Stomach (tissue), 9 donors: ENCODE results near the gene R3HDML. TPM values are rescaled to one million over a fixed set of nuclear protein-coding genes. Genes with fewer than 3 reads are reported as not detected.

Experiments
- DNase-seq, 2 donors: peaks; one replicate each; pipeline versions ENCODE4 v3.0.0 to v3.0.0-alpha.2; 2013 to 2019
- H3K27ac ChIP-seq, 5 donors: fragments of 200-600 bp in 4 of 5; sonication (generic) in 4 of 5; one replicate each; pipeline ENCODE4 v1.5.1; 2013 to 2019; ENCODE audit warnings: mild to moderate bottlenecking in 1 of 5, moderate library complexity in 1 of 5
- H3K27me3 ChIP-seq, 3 donors: fragments of 200-600 bp; sonication (generic); one replicate each; pipeline ENCODE4 v1.5.1; 2017 to 2019; ENCODE audit warnings: mixed run types in 1 of 3
- H3K36me3 ChIP-seq, 4 donors: fragments of 200-600 bp; sonication (generic); 1 replicate in 3 of 4; 2 replicates in 1 of 4; pipeline ENCODE4 v1.5.1; 2016 to 2019
- H3K4me1 ChIP-seq, 4 donors: fragments of 200-600 bp; sonication (generic); one replicate each; pipeline ENCODE4 v1.5.1; 2016 to 2019
- H3K4me3 ChIP-seq, 4 donors: fragments of 200-600 bp; sonication (generic) in 3 of 4; one replicate each; pipeline ENCODE4 v1.5.1; 2016 to 2019; ENCODE audit warnings: mild to moderate bottlenecking in 1 of 4
- H3K9me3 ChIP-seq, 4 donors: fragments of 200-600 bp; sonication (generic); one replicate each; pipeline ENCODE4 v1.5.1; 2016 to 2019
- CTCF ChIP-seq, 7 experiments: fragments of 450-650 bp in 4 of 7; fragments of 200-600 bp in 3 of 7; sonication (generic) in 3 of 7; IDR thresholded peaks; one replicate each; pipeline ENCODE4 v1.5.1; 2016 to 2019; ENCODE audit warnings: antibody characterized with exemption in 7 of 7, control low read depth in 2 of 7, mild to moderate bottlenecking in 1 of 7
- EP300 ChIP-seq: sonication (generic); formaldehyde crosslinking; IDR thresholded peaks from one replicate; pipeline ENCODE4 v1.6.1; 2017; ENCODE audit warnings: antibody characterized with exemption
- POLR2A ChIP-seq, 4 donors: fragments of 450-650 bp; IDR thresholded peaks; one replicate each; pipeline ENCODE4 v1.6.1; 2016; ENCODE audit warnings: antibody characterized with exemption in 4 of 4, control low read depth in 2 of 4, mild to moderate bottlenecking in 1 of 4, moderate library complexity in 1 of 4
- POLR2AphosphoS5 ChIP-seq, 3 donors: sonication (generic); formaldehyde crosslinking; IDR thresholded peaks; one replicate each; pipeline ENCODE4 v1.6.1; 2016; ENCODE audit warnings: antibody characterized with exemption in 3 of 3
- WGBS, 5 donors: extraction: QIAGEN DNeasy Blood & Tissue Kit in 3 of 5; methylation state at CpG; one replicate each; pipeline versions ENCODE4 v1.1.5 to v1.1.7; 2013 to 2018; 5-methylcytosine and 5-hydroxymethylcytosine counted together
- intact Hi-C: fragments of 100-400 bp; cut with DNase I; formaldehyde crosslinking; loops from one replicate; pipeline ENCODE4 v1.15.1; 2023; ENCODE audit warnings: low total_unique reads
- polyA plus RNA-seq, 3 donors: library from polyadenylated mRNA; stranded (reverse); fragments of 200-250 nt; gene quantifications; one replicate each; pipeline ENCODE4 v1.2.3, GENCODE V29; 2013
- total RNA-seq, 5 donors: library from RNA; depleted of rRNA; stranded (reverse); fragments of >200 nt; gene quantifications; one replicate each; pipeline versions ENCODE4 v1.1.0 to v1.2.3, GENCODE V29; 2014 to 2016
- donor health status: healthy with polysubstance abuse.
- donor health status: Bipolar disorder and iron deficiency.
- donor health status: healthy.

Gene R3HDML
- total and polyA plus RNA-seq, 8 donors = not detected

GRCh38 chr20:44367746-44368145, 30.9 kb downstream of the R3HDML start:
- no peak for TF ChIP-seq POLR2AphosphoS5 (IDR thresholded peaks at IDR 0.05)
- no peak for TF ChIP-seq CTCF (IDR thresholded peaks at IDR 0.05)
- TF ChIP-seq EP300 = no peak
- no peak for TF ChIP-seq POLR2A (IDR thresholded peaks at IDR 0.05)

GRCh38 chr20:44370639-44371218, 33.9 kb downstream of the R3HDML start:
- peaks cover 0 to 27% (median 7%) of the 10 kb centered on the region in 4 donors for H3K4me1 ChIP-seq
- H3K27me3 ChIP-seq = peaks cover 0 to 2% (median 0%) of the 10 kb centered on the region in 3 donors
- 25 to 59% (median 41%) methylated on average over 8 to 9 of the region's 9 CpGs for WGBS, 5 donors
- peak in 2 of 3 donors; percentile 18 to 38 for TF ChIP-seq POLR2AphosphoS5 (IDR thresholded peaks at IDR 0.05)
- TF ChIP-seq CTCF (IDR thresholded peaks at IDR 0.05) = no peak
- no peak for TF ChIP-seq EP300
- no peak for TF ChIP-seq POLR2A (IDR thresholded peaks at IDR 0.05)
- H3K4me3 ChIP-seq = no peak overlapping the region
- intact Hi-C loops = no loop called here
- H3K36me3 ChIP-seq = no peaks in the 10 kb centered on the region
- H3K9me3 ChIP-seq = no peaks in the 10 kb centered on the region
- peak; percentile 69 for DNase-seq
- H3K27ac ChIP-seq = peak overlapping the region; percentile 26 to 69 (median 45)

More at GRCh38 chr20:44367746-44368145, 30.9 kb downstream of the R3HDML start:
- intact Hi-C loops = no loop called here
- 89 to 96% (median 95%) methylated on average over 6 of the region's 6 CpGs for WGBS, 5 donors
- Histone ChIP-seq H3K9me3 (no peaks in the 10 kb centered on the region), H3K27me3 (no peaks in the 10 kb centered on the region), H3K4me3 (no peak overlapping the region), H3K36me3 (no peaks in the 10 kb centered on the region), H3K27ac (no peak overlapping the region), H3K4me1 (peaks cover 0 to 32% (median 7%) of the 10 kb centered on the region in 4 donors)
- DNase-seq = no peak

- no peak for TF ChIP-seq CTCF (IDR thresholded peaks at IDR 0.05)
- no peak for TF ChIP-seq EP300
- TF ChIP-seq POLR2AphosphoS5 (IDR thresholded peaks at IDR 0.05) = no peak
- no peak for TF ChIP-seq POLR2A (IDR thresholded peaks at IDR 0.05)
- H3K36me3 ChIP-seq = no peaks in the 10 kb centered on the region
- no peak overlapping the region for H3K27ac ChIP-seq
- H3K9me3 ChIP-seq = no peaks in the 10 kb centered on the region
- no peak for DNase-seq
- intact Hi-C loops = loop anchor here (5.0 to 10.0 kb wide), 2 partner anchors 165 to 232 kb away; no protein-coding TSS in a partner anchor
- H3K4me3 ChIP-seq = no peak overlapping the region
- H3K27me3 ChIP-seq = peaks cover 0 to 31% (median 0%) of the 10 kb centered on the region in 3 donors
- H3K4me1 ChIP-seq = peaks cover 0 to 6% (median 0%) of the 10 kb centered on the region in 4 donors
- 25 to 40% (median 34%) methylated on average over 2 of the region's 2 CpGs for WGBS, 5 donors
Observed at GRCh38 chr20:44382641-44383040, 45.8 kb downstream of the R3HDML start.

GRCh38 chr20:44384423-44385027, 47.7 kb downstream of the R3HDML start:
- DNase-seq = peak; percentile 86 to 87
- H3K4me1 ChIP-seq = peaks cover 0 to 16% (median 8%) of the 10 kb centered on the region in 4 donors
- no peak overlapping the region for H3K4me3 ChIP-seq
- H3K9me3 ChIP-seq = no peaks in the 10 kb centered on the region
- no peaks in the 10 kb centered on the region for H3K36me3 ChIP-seq
- H3K27me3 ChIP-seq = peaks cover 0 to 41% (median 0%) of the 10 kb centered on the region in 3 donors
- no peak for TF ChIP-seq POLR2A (IDR thresholded peaks at IDR 0.05)
- TF ChIP-seq CTCF (IDR thresholded peaks at IDR 0.05) = peak in 5 of 7 experiments; percentile 35 to 80 (median 74)
- H3K27ac ChIP-seq = no peak overlapping the region
- intact Hi-C loops = loop anchor here (5.0 to 10.0 kb wide), 2 partner anchors 167 to 230 kb away; no protein-coding TSS in a partner anchor
- 17 to 21% (median 18%) methylated on average over 9 of the region's 9 CpGs for WGBS, 5 donors
